GM19452 (cell line): Measurements from ENCODE around the gene CCDC78.

Source experiments
- ATAC-seq: cut with Tn5 transposase; IDR thresholded peaks from one replicate; pipeline ENCODE4 v1.9.1; 2021; ENCODE audit not compliant: unreplicated experiment

CCDC78 gene

GRCh38 chr16:726438-727290 lies at the start of gene CCDC78, which contains the start of gene HAGHL:
Gene CCDC78 (minus strand): TSS chr16:726443. CDS start chr16:726367, 76 bp downstream.
Gene HAGHL (plus strand): TSS chr16:727106. CDS start chr16:727510, 404 bp downstream.
- ATAC-seq = peak; percentile 36

- no peak for ATAC-seq
Observed at GRCh38 chr16:775236-775796, 49.1 kb upstream of the CCDC78 start.

GRCh38 chr16:774086-775001 lies 48.1 kb upstream of the CCDC78 start:
- no peak for ATAC-seq

DNA sequence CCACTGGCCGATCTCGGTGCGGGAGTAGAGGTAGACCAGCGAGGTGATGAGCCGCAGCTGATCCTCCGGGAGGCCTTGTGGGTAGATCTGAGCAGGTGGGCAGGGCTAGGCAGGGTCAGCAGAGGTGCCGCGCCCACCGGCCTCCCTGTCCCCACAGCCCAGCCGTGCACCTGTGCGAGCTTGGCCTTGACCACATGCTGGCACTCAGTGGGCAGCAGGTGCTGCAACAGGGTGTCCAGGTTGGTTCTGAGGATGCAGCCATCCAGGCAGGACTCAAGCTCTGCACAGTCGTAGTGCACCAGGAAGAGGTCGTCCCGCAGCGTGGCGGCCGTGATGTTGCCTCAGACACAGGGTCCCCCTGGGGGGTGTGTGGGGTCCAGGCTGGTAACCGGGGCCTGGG lies 46.7 kb upstream of the CCDC78 start:
- no peak for ATAC-seq

- no peak for ATAC-seq
Observed at GRCh38 chr16:770411-770810, 44.2 kb upstream of the CCDC78 start.

- no peak for ATAC-seq
Observed at GRCh38 chr16:769934-770333, 43.7 kb upstream of the CCDC78 start.

DNA sequence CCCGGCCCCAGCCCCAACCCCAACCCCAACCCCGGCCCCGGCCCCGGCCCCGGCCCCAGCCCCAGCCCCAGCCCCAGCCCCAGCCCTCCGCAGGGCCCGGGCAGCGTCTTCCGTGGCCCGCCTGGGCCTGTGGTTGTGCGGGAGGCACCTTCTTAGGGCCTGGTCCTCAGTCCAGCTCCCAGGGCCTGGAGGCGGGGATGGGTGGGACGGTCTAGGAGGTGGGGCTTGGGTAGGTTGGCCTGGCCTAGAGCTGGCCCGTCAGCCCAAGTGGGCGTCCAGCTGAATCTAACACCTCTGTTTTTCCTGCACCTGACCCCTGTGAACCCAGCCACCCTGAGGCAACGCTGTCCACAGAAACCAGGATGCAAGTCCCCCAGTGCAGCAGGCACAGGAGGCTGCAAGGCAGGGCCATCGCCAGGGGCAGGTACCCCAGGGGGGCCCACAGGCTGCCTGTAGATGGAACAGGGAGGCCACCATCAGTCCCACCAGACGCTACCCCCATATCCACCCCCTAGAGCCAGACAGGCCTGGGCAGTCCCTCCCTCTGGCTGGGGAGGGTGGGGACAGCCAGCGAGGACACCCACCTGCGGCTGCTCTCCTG lies 43.0 kb upstream of the CCDC78 start:
- no peak for ATAC-seq

- no peak for ATAC-seq
Observed at GRCh38 chr16:768428-768827, 42.2 kb upstream of the CCDC78 start.

DNA sequence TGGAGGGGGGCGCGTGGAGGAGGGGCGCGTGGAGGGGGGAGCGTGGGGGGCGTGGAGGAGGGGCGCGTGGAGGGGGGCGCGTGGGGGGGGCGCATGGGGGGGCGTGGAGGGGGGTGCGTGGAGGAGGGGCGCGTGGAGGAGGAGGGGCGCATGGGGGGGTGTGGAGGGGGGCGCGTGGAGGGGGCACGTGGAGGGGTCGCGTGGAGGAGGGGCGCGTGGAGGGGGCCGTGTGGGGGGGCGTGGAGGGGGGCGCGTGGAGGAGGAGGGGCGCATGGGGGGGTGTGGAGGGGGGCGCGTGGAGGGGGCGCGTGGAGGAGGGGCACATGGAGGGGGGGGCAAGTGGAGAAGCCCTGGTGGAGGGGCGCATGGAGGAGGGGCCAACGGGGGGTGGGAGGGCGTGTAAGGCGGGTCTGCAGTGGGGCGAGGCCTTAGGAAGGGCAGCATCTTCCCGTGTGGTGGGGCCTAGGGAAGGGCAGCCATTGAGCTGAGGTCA lies 41.5 kb upstream of the CCDC78 start:
- no peak for ATAC-seq

GRCh38 chr16:766820-767640 lies 40.8 kb upstream of the CCDC78 start:
- ATAC-seq = no peak

GRCh38 chr16:766008-766819 lies 40.0 kb upstream of the CCDC78 start:
- ATAC-seq = no peak

DNA sequence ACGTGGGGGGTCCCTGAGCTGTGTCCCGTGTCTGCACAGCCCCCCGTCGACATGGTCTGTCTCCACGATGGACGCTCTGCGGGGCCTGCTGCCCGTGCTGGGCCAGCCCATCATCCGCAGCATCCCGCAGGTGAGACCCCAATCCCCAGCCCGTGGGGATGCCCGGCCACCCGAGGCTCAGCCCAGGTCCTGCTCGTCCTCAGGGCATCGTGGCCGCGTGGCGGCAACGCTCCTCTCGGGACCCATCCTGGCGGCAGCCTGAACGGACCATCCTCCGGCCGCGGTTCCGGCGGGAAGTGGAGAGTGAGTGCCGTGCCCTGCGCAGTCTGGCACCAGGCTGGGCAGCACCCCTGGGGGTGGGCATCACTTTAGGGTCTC lies 39.2 kb upstream of the CCDC78 start:
- no peak for ATAC-seq

DNA sequence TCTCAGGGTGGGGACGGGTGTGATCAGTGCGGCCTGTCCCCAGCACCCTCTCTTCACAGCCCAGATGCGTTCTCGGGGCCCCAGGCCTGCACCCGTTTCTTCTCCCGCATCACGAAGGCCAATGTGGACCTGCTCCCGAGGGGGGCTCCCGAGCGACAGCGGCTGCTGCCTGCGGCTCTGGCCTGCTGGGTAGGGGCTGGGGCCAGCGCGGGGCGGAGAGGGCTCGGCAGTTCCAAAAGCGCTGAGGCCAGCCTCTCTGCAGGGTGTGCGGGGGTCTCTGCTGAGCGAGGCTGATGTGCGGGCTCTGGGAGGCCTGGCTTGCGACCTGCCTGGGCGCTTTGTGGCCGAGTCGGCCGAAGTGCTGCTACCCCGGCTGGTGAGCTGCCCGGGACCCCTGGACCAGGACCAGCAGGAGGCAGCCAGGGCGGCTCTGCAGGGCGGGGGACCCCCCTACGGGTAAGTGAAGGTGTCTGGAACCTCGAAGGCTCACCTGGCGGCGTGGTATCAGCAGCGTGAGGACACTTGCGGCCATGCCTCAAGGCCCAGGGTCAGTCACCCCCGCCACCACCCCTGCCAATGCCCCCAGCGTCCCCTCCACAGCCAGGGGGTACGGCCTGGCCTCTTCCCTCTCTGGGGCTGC lies 38.7 kb upstream of the CCDC78 start:
- no peak for ATAC-seq

DNA sequence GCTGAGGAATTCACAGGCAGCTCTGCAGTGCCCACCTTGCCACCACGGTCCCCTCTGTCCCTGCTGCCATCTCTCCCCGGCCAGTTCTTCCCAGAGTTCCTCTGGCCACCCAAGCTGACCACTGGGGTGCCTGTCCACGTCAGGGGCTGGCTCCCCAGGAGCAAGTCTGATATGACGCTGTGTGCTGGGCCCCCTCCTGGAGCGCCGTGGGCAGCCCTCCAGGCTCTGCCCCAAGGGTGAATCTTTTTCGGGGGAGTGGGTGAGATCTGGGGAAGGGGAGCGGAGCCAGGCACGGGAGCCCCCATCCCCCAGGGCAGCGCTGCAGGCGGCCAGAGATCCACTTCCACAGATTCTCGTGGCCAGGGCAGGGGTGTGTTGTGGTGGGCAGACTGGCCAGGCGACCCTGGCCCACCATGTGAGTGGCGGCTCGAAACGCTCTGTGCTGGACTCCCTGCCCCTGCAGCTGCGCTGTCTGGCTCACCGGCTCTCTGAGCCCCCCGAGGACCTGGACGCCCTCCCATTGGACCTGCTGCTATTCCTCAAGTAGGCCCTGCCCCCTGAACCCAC lies 38.0 kb upstream of the CCDC78 start:
- no peak for ATAC-seq

GRCh38 chr16:763369-764183 lies 37.3 kb upstream of the CCDC78 start:
- no peak for ATAC-seq

DNA sequence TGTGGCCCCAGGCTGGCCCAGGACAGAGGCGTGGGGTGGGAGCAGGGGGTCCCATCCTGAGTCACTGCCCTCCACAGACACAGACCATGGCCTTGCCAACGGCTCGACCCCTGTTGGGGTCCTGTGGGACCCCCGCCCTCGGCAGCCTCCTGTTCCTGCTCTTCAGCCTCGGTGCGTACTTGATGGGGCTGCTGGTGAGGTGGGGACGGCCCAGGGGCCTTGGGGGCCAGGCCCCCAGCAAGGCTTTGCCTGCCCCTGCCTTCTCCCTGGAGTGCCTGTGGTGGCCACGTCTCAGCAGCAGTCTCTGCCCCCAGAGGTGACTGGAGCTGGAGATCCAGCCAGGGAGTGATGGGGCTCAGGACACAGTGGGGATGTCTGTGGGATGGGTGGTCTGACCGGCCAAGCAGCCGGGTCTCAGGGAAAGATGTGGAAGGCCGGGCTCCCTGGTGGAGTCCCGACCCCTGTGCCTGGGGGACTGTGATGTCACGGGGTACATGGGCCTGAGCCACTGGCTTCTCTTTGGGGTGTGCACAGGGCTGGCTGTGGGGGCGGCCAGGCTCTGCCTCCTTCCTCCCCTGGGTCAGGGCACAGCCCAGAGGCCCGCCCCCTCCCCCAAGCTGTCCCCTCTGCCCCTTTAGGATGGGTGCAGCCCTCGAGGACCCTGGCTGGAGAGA lies 36.5 kb upstream of the CCDC78 start:
- no peak for ATAC-seq
